ENCODE results near the gene ATP8B1. TPM values are rescaled to one million over a fixed set of nuclear protein-coding genes. Genes with fewer than 3 reads are reported as not detected.
"Not testable (repeated sequence)": the region's sequence is repeated elsewhere in the genome, so short reads cannot be mapped to it uniquely, and the experiment has no call there.

The ATP8B1 gene
- total RNA-seq, 1 donor from 2014 or later, result 0.07 TPM

- no peak for DNase-seq
- TF ChIP-seq CTCF (IDR thresholded peaks at IDR 0.05; ENCODE audit: partially characterized antibody, unreplicated experiment), result no peak
- no peak overlapping the region for H3K27ac Mint-ChIP-seq (ENCODE audit: unreplicated experiment)
- H3K27me3 Mint-ChIP-seq (ENCODE audit: unreplicated experiment), result peaks cover 2% of the 10 kb centered on the region
- peaks cover 4% of the 10 kb centered on the region for H3K36me3 Mint-ChIP-seq (ENCODE audit: unreplicated experiment)
- H3K4me3 Mint-ChIP-seq (ENCODE audit: unreplicated experiment), result no peak overlapping the region
- H3K9me3 Mint-ChIP-seq (ENCODE audit: unreplicated experiment), result no peaks in the 10 kb centered on the region
- H3K4me1 Mint-ChIP-seq (ENCODE audit: low read depth, unreplicated experiment), result no peaks in the 10 kb centered on the region
Measured at GRCh38 chr18:57741273-57741672, 61.8 kb downstream of the ATP8B1 start.

- H3K27me3 Mint-ChIP-seq (ENCODE audit: unreplicated experiment), result peaks cover 5% of the 10 kb centered on the region
- no peak overlapping the region for H3K27ac Mint-ChIP-seq (ENCODE audit: unreplicated experiment)
- peaks cover 7% of the 10 kb centered on the region for H3K36me3 Mint-ChIP-seq (ENCODE audit: unreplicated experiment)
- no peak overlapping the region for H3K4me3 Mint-ChIP-seq (ENCODE audit: unreplicated experiment)
- no peak for TF ChIP-seq CTCF (IDR thresholded peaks at IDR 0.05; ENCODE audit: partially characterized antibody, unreplicated experiment)
- no peak for DNase-seq
- H3K9me3 Mint-ChIP-seq (ENCODE audit: unreplicated experiment), result no peaks in the 10 kb centered on the region
- no peaks in the 10 kb centered on the region for H3K4me1 Mint-ChIP-seq (ENCODE audit: low read depth, unreplicated experiment)
Measured at GRCh38 chr18:57738078-57738477, 65.0 kb downstream of the ATP8B1 start.

- H3K9me3 Mint-ChIP-seq (ENCODE audit: unreplicated experiment), result no peaks in the 10 kb centered on the region
- peaks cover 5% of the 10 kb centered on the region for H3K27me3 Mint-ChIP-seq (ENCODE audit: unreplicated experiment)
- DNase-seq, result no peak
- no peaks in the 10 kb centered on the region for H3K4me1 Mint-ChIP-seq (ENCODE audit: low read depth, unreplicated experiment)
- TF ChIP-seq CTCF (IDR thresholded peaks at IDR 0.05; ENCODE audit: partially characterized antibody, unreplicated experiment), result no peak
- H3K4me3 Mint-ChIP-seq (ENCODE audit: unreplicated experiment), result no peak overlapping the region
- peaks cover 7% of the 10 kb centered on the region for H3K36me3 Mint-ChIP-seq (ENCODE audit: unreplicated experiment)
- H3K27ac Mint-ChIP-seq (ENCODE audit: unreplicated experiment), result no peak overlapping the region
Measured at GRCh38 chr18:57737400-57738060, 65.6 kb downstream of the ATP8B1 start.

GRCh38 chr18:57735042-57735441, 68.1 kb downstream of the ATP8B1 start:
- H3K27me3 Mint-ChIP-seq (ENCODE audit: unreplicated experiment); H3K36me3 Mint-ChIP-seq (ENCODE audit: unreplicated experiment); H3K27ac Mint-ChIP-seq (ENCODE audit: unreplicated experiment); DNase-seq; H3K9me3 Mint-ChIP-seq (ENCODE audit: unreplicated experiment); H3K4me3 Mint-ChIP-seq (ENCODE audit: unreplicated experiment); H3K4me1 Mint-ChIP-seq (ENCODE audit: low read depth, unreplicated experiment): not testable (repeated sequence)

- Mint-ChIP-seq H3K27me3 (ENCODE audit: unreplicated experiment) (peaks cover 5% of the 10 kb centered on the region), H3K4me3 (ENCODE audit: unreplicated experiment) (no peak overlapping the region), H3K27ac (ENCODE audit: unreplicated experiment) (no peak overlapping the region), H3K4me1 (ENCODE audit: low read depth, unreplicated experiment) (no peaks in the 10 kb centered on the region), H3K36me3 (ENCODE audit: unreplicated experiment) (peaks cover 4% of the 10 kb centered on the region), H3K9me3 (ENCODE audit: unreplicated experiment) (no peaks in the 10 kb centered on the region)
- no peak for DNase-seq
- no peak for TF ChIP-seq CTCF (IDR thresholded peaks at IDR 0.05; ENCODE audit: partially characterized antibody, unreplicated experiment)
Measured at GRCh38 chr18:57733861-57734260, 69.3 kb downstream of the ATP8B1 start.

Measured in glutamatergic neuron (in vitro differentiated cells).